GM18526 (cell line): ENCODE data around the gene P2RX2.

ENCODE experiments used
- POLR2A ChIP-seq: IDR thresholded peaks from 3 replicates; pipeline ENCODE4 v1.6.1; 2011; ENCODE audit not compliant: insufficient read length; ENCODE audit errors: extremely low read depth

Gene P2RX2

GRCh38 chr12:132668191-132669088 lies 49.9 kb downstream of the P2RX2 start:
- TF ChIP-seq POLR2A: no peak

GRCh38 chr12:132669166-132669879 lies 50.7 kb downstream of the P2RX2 start:
- no peak for TF ChIP-seq POLR2A
